Measurements from ENCODE around the gene TTYH3.

DNA sequence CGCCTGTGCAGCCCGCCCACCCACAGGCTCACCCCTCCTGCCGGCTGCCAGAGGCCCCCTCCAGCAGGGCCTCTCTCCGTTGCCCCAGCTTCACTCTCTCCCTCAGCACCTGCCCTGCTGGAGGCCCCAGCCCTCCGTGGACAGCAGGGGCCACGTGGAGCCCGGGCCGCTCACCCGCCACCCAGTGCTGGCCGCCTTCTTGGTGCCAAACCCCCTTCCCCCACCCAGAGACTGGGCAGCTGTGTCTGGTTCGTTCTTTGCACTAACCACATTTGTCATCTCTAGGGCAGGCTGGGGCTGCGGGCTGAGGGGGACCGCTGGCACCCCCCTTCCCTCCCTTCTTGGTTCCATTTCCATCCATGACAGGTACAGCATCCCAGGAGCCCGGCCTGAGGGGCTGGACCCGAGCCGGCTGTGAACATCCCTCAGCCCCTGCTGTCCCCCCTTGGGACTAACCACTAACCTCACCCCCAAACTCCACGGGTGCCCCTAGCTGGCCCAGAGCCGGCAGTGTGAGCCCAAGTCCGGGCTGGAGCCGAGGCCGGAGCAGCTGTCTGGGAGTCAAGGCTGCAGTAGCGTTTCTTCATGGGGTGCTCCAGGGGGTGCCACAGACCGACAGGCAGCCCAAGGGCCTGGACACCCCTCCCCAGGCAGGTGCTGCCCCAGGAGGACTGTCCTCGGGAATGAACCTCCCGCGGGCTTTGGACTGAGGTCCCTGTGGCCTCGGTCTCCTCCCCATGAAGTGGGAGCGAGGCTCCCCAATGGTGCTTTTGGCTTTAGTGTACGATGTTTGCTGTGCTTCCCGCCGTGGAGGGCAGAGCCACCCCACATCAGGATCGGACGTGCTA, 30.7 kb downstream of the TTYH3 start:
- TF ChIP-seq CTCF (IDR thresholded peaks at IDR 0.05; ENCODE audit: control extremely low read depth in 1 of 3, insufficient read depth in 1 of 3, low read depth in 1 of 3, low read length in 3 of 3) (no peak), TAF1 (IDR thresholded peaks at IDR 0.05; ENCODE audit: low read depth, low read length) (no peak), KDM1A (IDR thresholded peaks at IDR 0.05; ENCODE audit: borderline replicate concordance, low read length) (no peak), RAD21 (IDR thresholded peaks at IDR 0.05 in 1 of 2, conservative IDR thresholded peaks at IDR 0.05 in 1 of 2; ENCODE audit: low read depth in 2 of 2, low read length in 2 of 2) (no peak)
- TF ChIP-seq, protein P1, sequence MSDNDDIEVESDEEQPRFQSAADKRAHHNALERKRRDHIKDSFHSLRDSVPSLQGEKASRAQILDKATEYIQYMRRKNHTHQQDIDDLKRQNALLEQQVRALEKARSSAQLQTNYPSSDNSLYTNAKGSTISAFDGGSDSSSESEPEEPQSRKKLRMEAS (IDR thresholded peaks at IDR 0.05): no peak

Data from H1 (cell line).